Cardiac muscle cell (in vitro differentiated cells and primary cell): ENCODE results near the gene CEP72. TPM values are rescaled to one million over a fixed set of nuclear protein-coding genes. Genes with fewer than 3 reads are reported as not detected.

ENCODE experiments used
- DNase-seq, 2 donors: peaks; one replicate each; pipeline versions ENCODE4 v3.0.0 to v3.0.0-alpha.2; 2010 to 2017; ENCODE audit warnings: low read depth in 1 of 2, low spot score in 1 of 2
- H3K27ac ChIP-seq: fragments of 200-600 bp; sonication (generic); 2 replicates; pipeline ENCODE4 v1.5.1; 2016
- H3K27me3 ChIP-seq: fragments of 200-600 bp; sonication (generic); 2 replicates; pipeline ENCODE4 v1.6.0; 2016; ENCODE audit warnings: control low read depth
- H3K36me3 ChIP-seq: fragments of 200-600 bp; sonication (generic); 2 replicates; pipeline ENCODE4 v1.5.1; 2016; ENCODE audit warnings: control low read depth
- H3K4me1 ChIP-seq: fragments of 200-600 bp; sonication (generic); 2 replicates; pipeline ENCODE4 v1.8.1; 2017; ENCODE audit warnings: low read depth, mild to moderate bottlenecking, mixed run types
- H3K4me3 ChIP-seq: fragments of 200-600 bp; sonication (generic); 2 replicates; pipeline ENCODE4 v1.5.1; 2016; ENCODE audit warnings: mild to moderate bottlenecking
- H3K9me3 ChIP-seq: fragments of 200-600 bp; sonication (generic); 2 replicates; pipeline ENCODE4 v1.5.1; 2017; ENCODE audit warnings: low read depth, mild to moderate bottlenecking, control low read depth
- polyA plus RNA-seq: library from polyadenylated mRNA; unstranded; fragments of >200 nt; fragmentation: Nextera tagmentation; extraction: Ambion mirVana; gene quantifications from 2 replicates; pipeline ENCODE4 v1.2.1, GENCODE V29; 2016
- total RNA-seq: library from RNA; depleted of rRNA; stranded (reverse); fragments of >200 nt; gene quantifications from 2 replicates; pipeline ENCODE4 v1.2.3, GENCODE V29; 2016
- TF ChIP-seq, protein P1 (sequence below): IDR thresholded peaks from 2 replicates; pipeline ENCODE4 v1.5.1; 2012; ENCODE audit warnings: low read depth, mild to moderate bottlenecking, low read length

The CEP72 gene
- total and polyA plus RNA-seq, 2 experiments from 2014 or later, result 6.6 to 8.5 TPM

DNA sequence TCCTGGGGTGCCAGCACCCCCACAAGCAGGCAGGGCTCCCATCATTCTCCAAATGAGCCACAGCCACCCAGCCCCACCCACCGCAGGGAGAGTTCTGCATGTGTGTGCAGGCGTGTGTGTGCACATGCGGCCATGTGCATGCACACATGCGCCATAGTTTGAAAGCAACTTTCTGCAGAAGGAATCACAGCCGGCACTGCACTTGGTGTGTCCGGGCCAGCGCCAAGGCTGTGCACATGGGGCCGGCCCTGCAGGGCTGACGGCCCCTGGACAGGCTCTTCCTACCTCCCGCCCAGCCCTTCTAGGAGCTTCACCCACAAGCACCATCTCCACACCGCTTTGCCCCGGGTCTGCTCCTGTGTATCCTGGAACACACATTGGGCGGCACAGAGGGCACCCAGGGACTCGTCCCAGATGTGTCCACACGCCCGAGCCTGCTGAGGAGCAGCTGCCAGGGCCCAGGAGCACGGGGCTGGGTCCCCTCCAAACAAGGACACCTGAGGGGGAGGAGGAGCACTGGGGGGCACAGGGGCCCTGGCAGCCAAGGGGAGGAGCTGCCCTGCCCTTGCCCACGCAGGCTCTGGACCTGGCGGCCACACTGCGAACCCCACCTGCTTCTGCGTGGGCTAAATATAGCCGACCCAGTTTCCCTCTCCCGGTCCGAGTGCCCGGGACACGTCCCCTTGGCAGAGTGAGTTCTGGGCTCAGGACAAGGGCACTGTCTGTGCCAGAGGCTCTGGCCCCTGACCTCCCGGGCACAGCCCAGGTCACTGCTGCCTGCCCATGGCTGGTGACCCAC is 61.9 kb downstream of the CEP72 start:
- peaks cover 8% of the 10 kb centered on the region for H3K4me1 ChIP-seq
- no peaks in the 10 kb centered on the region for H3K27me3 ChIP-seq
- H3K9me3 ChIP-seq, result no peaks in the 10 kb centered on the region
- no peak overlapping the region for H3K4me3 ChIP-seq
- no peak for DNase-seq
- H3K27ac ChIP-seq, result no peak overlapping the region
- H3K36me3 ChIP-seq, result no peaks in the 10 kb centered on the region
- TF ChIP-seq, protein P1, sequence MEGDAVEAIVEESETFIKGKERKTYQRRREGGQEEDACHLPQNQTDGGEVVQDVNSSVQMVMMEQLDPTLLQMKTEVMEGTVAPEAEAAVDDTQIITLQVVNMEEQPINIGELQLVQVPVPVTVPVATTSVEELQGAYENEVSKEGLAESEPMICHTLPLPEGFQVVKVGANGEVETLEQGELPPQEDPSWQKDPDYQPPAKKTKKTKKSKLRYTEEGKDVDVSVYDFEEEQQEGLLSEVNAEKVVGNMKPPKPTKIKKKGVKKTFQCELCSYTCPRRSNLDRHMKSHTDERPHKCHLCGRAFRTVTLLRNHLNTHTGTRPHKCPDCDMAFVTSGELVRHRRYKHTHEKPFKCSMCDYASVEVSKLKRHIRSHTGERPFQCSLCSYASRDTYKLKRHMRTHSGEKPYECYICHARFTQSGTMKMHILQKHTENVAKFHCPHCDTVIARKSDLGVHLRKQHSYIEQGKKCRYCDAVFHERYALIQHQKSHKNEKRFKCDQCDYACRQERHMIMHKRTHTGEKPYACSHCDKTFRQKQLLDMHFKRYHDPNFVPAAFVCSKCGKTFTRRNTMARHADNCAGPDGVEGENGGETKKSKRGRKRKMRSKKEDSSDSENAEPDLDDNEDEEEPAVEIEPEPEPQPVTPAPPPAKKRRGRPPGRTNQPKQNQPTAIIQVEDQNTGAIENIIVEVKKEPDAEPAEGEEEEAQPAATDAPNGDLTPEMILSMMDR, result no peak

DNA sequence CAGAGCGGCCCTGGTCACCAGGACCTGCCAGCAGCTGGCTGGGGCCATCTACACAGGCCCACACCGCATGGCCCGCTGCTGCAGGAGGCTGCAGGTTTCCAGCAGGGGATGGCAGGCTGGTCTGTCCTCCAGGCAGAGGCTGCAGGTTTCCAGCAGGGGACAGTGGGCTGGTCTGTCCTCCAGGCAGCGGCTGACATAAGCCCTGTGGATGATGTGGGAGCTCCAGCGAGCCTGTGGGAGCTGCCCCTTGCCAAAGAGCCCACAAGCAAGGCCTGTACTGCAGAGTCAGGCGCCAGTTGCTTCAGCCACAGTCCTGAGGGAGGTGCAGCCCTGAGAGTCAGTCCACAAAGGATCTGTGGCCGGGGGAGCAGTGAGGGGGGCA is 62.5 kb downstream of the CEP72 start:
- TF ChIP-seq, protein P1, result no peak
- no peaks in the 10 kb centered on the region for H3K9me3 ChIP-seq
- no peaks in the 10 kb centered on the region for H3K36me3 ChIP-seq
- peaks cover 8% of the 10 kb centered on the region for H3K4me1 ChIP-seq
- DNase-seq, result no peak
- no peak overlapping the region for H3K4me3 ChIP-seq
- H3K27me3 ChIP-seq, result no peaks in the 10 kb centered on the region
- no peak overlapping the region for H3K27ac ChIP-seq

DNA sequence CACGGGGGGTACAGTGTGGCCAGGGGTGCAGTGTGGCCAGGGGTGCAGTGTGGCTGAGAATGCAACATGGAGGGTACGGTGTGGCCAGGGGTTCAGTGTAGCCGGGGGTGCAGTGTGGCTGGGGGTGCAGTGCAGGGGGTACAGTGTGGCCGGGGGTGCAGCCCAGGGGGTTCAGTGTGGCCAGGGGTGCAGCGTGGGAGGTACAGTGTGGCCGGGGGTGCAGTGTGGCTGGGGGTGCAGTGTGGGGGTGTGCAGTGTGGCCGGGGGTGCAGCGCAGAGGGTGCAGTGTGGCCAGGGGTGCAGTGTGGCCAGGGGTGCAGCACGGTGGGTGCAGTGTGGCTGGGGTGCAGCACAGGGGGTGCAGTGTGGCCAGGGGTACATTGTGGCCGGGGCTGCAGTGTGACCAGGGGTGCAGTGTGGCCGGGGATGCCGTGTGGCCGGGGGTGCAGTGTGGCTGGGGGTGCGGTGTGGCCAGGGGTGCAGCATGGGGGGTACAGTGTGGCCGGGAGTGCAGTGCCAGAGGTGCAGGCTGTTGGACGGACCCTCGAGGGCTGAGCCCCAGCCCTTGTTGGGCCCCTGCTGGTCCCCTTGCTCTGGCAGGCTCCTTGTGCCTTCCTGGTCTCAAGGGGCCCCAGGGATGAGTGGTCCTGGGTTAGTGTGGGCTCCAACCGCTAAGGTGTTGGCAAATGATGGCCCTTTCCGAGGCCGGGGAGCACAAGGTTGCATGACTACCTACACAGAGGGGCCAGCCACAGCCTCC is 63.2 kb downstream of the CEP72 start:
- Histone ChIP-seq H3K4me3 (no peak overlapping the region), H3K36me3 (no peaks in the 10 kb centered on the region), H3K27ac (no peak overlapping the region), H3K27me3 (no peaks in the 10 kb centered on the region), H3K9me3 (no peaks in the 10 kb centered on the region), H3K4me1 (peaks cover 8% of the 10 kb centered on the region)
- TF ChIP-seq, protein P1, result no peak
- DNase-seq, result no peak

DNA sequence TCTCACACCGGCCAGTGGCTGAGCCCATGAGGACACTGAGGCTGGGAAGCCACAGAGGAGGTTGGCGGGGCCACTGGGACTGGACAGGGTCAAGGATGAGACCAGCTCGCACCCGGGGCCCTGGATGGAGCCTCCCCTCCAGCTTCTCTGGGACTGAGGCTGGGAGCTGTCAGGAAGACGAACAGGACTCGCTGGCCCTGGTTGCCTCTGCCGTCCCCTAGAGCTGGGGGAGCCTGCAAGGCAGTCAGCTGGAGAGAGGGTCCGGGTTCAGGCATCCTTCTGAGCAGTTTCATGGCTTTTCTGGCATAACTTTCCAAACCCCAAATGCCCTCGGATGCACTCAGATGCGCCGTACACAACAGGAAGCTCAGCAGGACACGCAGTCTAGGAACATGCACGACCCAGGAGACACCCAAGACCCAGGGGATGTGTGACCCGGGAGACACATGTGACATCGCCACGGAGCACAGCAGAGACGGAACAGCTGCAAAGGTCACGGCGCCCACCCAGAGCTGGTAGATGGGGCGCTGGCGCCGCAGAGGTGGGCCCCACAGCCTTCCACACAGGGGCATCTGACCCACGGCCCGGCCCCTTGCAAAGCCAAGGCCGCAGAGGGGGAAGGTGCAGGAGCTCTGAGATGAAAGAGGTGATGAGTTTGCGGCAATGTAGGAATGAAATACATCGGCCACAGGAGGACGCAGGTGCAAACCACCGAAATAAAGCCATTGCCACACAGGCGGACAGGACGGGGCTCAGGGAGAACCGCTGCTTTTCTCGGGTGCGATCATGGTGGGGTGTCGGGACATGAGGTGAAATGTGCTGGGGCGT is 63.9 kb downstream of the CEP72 start:
- DNase-seq, result no peak
- H3K36me3 ChIP-seq, result no peaks in the 10 kb centered on the region
- TF ChIP-seq, protein P1, result no peak

DNA sequence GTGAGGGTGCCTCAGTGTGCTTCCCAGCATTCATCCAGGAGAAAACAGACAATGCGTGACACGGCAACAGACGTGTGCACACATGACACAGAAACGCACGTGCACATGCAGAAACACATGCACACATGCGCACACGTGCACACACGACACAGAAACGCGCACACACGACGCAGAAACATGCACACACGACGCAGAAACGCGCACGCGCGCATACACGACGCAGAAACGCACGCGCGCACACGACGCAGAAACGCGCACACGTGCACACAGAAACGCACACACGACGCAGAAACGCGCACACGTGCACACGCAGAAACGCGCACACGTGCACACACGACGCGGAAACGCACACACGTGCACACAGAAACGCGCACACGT is 64.5 kb downstream of the CEP72 start:
- no peak for DNase-seq
- Histone ChIP-seq H3K36me3 (no peaks in the 10 kb centered on the region), H3K4me3 (no peak overlapping the region), H3K9me3 (no peaks in the 10 kb centered on the region), H3K27me3 (no peaks in the 10 kb centered on the region), H3K4me1 (peaks cover 8% of the 10 kb centered on the region), H3K27ac (no peak overlapping the region)
- TF ChIP-seq, protein P1, result no peak

More for the DNA sequence above, 63.9 kb downstream of the CEP72 start:
- Histone ChIP-seq H3K4me1 (peaks cover 8% of the 10 kb centered on the region), H3K9me3 (no peaks in the 10 kb centered on the region), H3K27ac (no peak overlapping the region), H3K27me3 (no peaks in the 10 kb centered on the region), H3K4me3 (no peak overlapping the region)
